T-helper 17 cell (primary cell): ENCODE measurements around the gene CST5. TPM values are rescaled to one million over a fixed set of nuclear protein-coding genes. Genes with fewer than 3 reads are reported as not detected.
"Not testable (repeated sequence)": the region's sequence is repeated elsewhere in the genome, so short reads cannot be mapped to it uniquely, and the experiment has no call there.

Experiments used
- ATAC-seq: fragments of 150-1000 bp; cut with Tn5 transposase; 2 replicates; pipeline ENCODE4 v1.10.0; 2021; ENCODE audit warnings: mild to moderate bottlenecking, moderate library complexity
- DNase-seq, 3 donors: peaks; one replicate each; pipeline versions ENCODE4 v3.0.0 to v3.0.0-alpha.2; 2020 to 2021
- H3K9me3 ChIP-seq: one replicate; pipeline ENCODE4 v1.7.0; 2013; ENCODE audit warnings: low read length, mild to moderate bottlenecking; ENCODE audit not compliant: control insufficient read depth, poor library complexity, severe bottlenecking
- H3K27ac Mint-ChIP-seq: one replicate; pipeline ENCODE4 v1.8.0; 2022; ENCODE audit warnings: mild to moderate bottlenecking, moderate library complexity, mixed read lengths
- H3K27me3 Mint-ChIP-seq: one replicate; pipeline ENCODE4 v1.8.0; 2022; ENCODE audit warnings: mixed read lengths
- H3K36me3 Mint-ChIP-seq: one replicate; pipeline ENCODE4 v1.8.0; 2022; ENCODE audit warnings: low read depth, mixed read lengths
- H3K4me1 Mint-ChIP-seq: one replicate; pipeline ENCODE4 v1.8.0; 2022; ENCODE audit warnings: mild to moderate bottlenecking, mixed read lengths
- H3K4me3 Mint-ChIP-seq: one replicate; pipeline ENCODE4 v1.8.0; 2022; ENCODE audit warnings: mild to moderate bottlenecking, moderate library complexity, mixed read lengths
- total RNA-seq, 4 donors: library from RNA in 2 of 4; stranded (reverse) in 2 of 4; gene quantifications; one replicate each; pipeline ENCODE4 v1.2.3 and lab custom pipeline; 2022 to 2026

The CST5 gene
- total RNA-seq, 2 donors from 2014 or later, result not detected

DNA sequence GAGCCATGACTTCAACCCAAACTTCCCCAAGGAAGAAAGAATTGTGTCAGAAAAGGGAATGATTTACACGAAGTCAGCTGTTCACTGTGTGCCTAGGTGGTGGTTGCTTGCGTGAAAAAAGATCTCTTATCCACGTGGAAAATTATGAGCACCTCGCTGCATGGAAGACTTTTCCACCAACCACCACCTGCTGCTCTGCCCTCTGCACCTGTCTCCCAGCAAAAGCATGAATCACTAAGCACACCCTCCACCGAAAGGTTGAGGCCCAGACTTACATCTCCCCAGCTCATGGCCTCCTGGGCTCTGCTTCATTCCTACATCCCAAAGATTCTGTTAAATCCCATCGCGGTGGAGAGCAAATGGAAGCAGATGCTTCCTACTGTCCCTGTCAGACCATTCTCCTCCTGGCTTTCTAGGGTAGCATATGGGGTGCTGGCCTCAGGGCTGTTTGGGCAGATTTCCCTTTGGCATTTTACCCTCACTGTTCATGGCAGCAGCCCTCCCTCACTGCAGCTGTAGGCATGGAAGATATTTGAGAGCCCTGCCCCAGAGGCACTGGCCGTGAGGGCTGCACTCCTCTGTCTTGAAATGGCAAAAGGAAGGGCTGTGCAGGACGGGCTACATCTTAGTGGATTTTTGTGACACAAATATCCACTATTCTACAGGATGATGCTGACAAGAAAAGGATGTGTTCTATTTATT is 37.6 kb upstream of the CST5 start:
- H3K9me3 ChIP-seq, result no peaks in the 10 kb centered on the region
- H3K27me3 Mint-ChIP-seq, result peaks cover 39% of the 10 kb centered on the region
- no peak for DNase-seq
- H3K27ac Mint-ChIP-seq, result peak overlapping the region; percentile 6
- no peak overlapping the region for H3K4me3 Mint-ChIP-seq
- H3K4me1 Mint-ChIP-seq, result peaks cover 23% of the 10 kb centered on the region
- ATAC-seq, result no peak
- peaks cover 4% of the 10 kb centered on the region for H3K36me3 Mint-ChIP-seq

DNA sequence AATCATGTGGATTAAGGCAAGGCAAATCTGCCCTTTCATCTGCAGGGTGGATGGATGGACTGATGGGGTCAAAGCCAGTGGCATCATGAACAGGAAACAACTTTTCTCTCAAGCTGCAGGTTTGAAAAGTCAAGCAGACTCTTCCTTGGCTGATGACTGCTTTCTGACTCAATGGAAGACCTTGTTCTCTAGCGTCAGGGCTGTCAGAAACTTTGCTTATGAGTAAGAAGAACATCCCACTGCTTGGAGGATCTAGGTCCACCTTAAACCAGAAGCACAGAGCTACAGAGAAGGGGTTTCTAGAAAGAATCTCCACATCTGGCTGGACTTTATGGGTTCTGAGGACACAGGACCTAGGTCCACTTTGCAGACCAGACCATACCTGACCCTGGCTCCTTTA is 36.3 kb upstream of the CST5 start:
- no peak for DNase-seq
- Mint-ChIP-seq H3K4me3 (no peak overlapping the region), H3K27me3 (peaks cover 41% of the 10 kb centered on the region), H3K27ac (no peak overlapping the region), H3K36me3 (peaks cover 4% of the 10 kb centered on the region), H3K4me1 (peaks cover 19% of the 10 kb centered on the region)
- H3K9me3 ChIP-seq, result no peaks in the 10 kb centered on the region
- no peak for ATAC-seq

GRCh38 chr20:23914469-23914868 is 34.9 kb upstream of the CST5 start:
- H3K27ac Mint-ChIP-seq, result not testable (repeated sequence)

DNA sequence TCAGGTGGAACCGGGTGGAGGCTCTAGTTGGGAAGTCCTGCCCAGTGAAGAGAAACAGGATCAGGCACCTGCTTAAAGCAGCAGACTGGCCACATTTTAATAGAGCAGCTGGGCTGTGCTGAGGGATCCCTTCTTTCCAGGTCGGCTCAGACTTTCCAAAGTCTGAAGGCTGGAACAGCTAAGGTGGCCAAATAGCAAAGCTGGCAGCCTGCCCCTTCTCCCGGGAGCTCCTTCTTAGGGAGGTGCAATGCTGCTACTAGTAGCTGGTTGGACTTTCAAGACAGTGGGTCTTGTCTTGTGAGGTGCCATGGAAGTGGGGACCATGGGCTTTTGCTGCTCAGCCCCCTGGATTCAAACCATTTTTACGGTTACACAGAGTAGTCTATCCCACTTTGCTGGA is 30.7 kb upstream of the CST5 start:
- DNase-seq (no peak), ATAC-seq (no peak)
- no peaks in the 10 kb centered on the region for H3K9me3 ChIP-seq
- Mint-ChIP-seq H3K4me1 (no peaks in the 10 kb centered on the region), H3K4me3 (no peak overlapping the region), H3K27ac (no peak overlapping the region), H3K27me3 (peaks cover 22% of the 10 kb centered on the region), H3K36me3 (peaks cover 4% of the 10 kb centered on the region)

More at GRCh38 chr20:23914469-23914868, 34.9 kb upstream of the CST5 start:
- ATAC-seq, H3K4me3 Mint-ChIP-seq, H3K4me1 Mint-ChIP-seq, H3K36me3 Mint-ChIP-seq, DNase-seq, H3K9me3 ChIP-seq: not testable (repeated sequence)
- peaks cover 36% of the 10 kb centered on the region for H3K27me3 Mint-ChIP-seq

- Mint-ChIP-seq H3K27me3 (peaks cover 19% of the 10 kb centered on the region), H3K4me3 (no peak overlapping the region), H3K36me3 (peaks cover 4% of the 10 kb centered on the region), H3K4me1 (no peaks in the 10 kb centered on the region), H3K27ac (no peak overlapping the region)
- no peak for ATAC-seq
- H3K9me3 ChIP-seq, result no peaks in the 10 kb centered on the region
- no peak for DNase-seq
These were observed 29.8 kb upstream of the CST5 start for GRCh38 chr20:23909390-23909789.

DNA sequence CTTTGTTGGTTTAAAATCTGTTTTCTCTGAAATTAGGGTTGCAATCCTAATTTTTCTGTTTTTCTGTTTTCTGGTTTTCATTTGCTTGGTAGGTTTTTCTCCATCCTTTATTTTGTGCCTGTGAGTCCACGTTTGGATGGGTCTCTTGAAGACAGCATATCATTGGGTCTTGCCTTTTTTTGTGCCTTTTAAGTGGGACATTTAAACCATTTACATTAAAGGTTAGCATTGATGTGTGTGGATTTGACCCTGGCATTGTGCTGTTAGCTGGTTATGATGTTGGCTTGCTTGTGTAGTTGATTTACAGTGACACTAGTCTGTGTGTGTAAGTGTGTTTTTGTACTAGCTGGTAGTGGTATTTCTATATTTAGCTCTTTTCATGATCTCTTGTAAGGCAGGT is 28.0 kb upstream of the CST5 start:
- H3K36me3 Mint-ChIP-seq, result peaks cover 4% of the 10 kb centered on the region
- H3K27ac Mint-ChIP-seq, result no peak overlapping the region
- peaks cover 6% of the 10 kb centered on the region for H3K27me3 Mint-ChIP-seq
- no peaks in the 10 kb centered on the region for H3K9me3 ChIP-seq
- no peak overlapping the region for H3K4me3 Mint-ChIP-seq
- H3K4me1 Mint-ChIP-seq, result peaks cover 2% of the 10 kb centered on the region
- DNase-seq (no peak), ATAC-seq (no peak)

- H3K4me3 Mint-ChIP-seq, result peak overlapping the region; percentile 63
- DNase-seq, result peak in 1 of 3 donors; percentile 20
- not testable (repeated sequence) for H3K36me3 Mint-ChIP-seq, H3K9me3 ChIP-seq, ATAC-seq, H3K27me3 Mint-ChIP-seq, H3K4me1 Mint-ChIP-seq
- H3K27ac Mint-ChIP-seq, result peak overlapping the region; percentile 49
These were observed 22.8 kb upstream of the CST5 start for GRCh38 chr20:23902396-23902795.

DNA sequence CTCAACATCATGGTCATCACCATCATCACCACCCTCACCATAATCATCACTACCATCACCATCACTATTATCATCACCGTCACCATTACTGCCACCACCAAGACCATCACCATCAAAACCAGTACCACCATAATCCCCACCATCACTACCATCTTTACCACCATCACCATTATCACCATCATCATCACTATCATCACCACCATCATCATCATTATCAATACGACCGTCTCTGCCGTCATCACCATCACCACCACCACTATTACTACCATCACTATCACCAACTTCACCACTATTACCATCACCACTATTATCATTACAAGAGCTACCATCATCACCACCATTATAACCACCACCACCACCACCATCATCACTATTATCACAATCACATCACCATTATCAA is 11.3 kb upstream of the CST5 start:
- not testable (repeated sequence) for ATAC-seq, H3K27me3 Mint-ChIP-seq, H3K9me3 ChIP-seq, H3K36me3 Mint-ChIP-seq, H3K4me3 Mint-ChIP-seq, H3K4me1 Mint-ChIP-seq, H3K27ac Mint-ChIP-seq, DNase-seq

- H3K9me3 ChIP-seq, result no peaks in the 10 kb centered on the region
- H3K4me1 Mint-ChIP-seq, result peaks cover 2% of the 10 kb centered on the region
- peaks cover 5% of the 10 kb centered on the region for H3K27me3 Mint-ChIP-seq
- no peaks in the 10 kb centered on the region for H3K36me3 Mint-ChIP-seq
- no peak overlapping the region for H3K27ac Mint-ChIP-seq
- H3K4me3 Mint-ChIP-seq, result no peak overlapping the region
- ATAC-seq (peak; percentile 95), DNase-seq (peak in 2 of 3 donors; percentile 18 to 63)
These were observed 10.2 kb upstream of the CST5 start for GRCh38 chr20:23889775-23890187.

GRCh38 chr20:23887856-23888255 is 8.3 kb upstream of the CST5 start:
- peaks cover 5% of the 10 kb centered on the region for H3K27me3 Mint-ChIP-seq

DNA sequence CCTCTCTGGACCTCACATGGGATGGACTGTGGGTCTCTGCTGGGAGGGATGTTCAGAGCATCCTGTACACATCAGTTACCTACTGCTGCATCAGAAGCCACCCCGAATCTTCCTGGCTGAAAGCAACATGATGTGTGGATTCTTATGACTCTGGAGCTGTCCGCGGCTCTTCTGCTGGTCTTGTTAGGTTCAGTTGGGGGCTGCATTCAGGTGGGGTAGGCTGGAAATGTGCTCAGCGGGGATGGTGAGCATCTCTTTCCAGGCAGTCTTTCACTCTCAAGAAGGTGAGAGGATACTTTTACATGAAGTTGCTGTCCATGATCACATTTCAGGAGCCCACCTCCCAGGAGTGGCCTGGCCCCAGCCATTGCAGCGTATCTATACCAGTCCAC is 5.2 kb upstream of the CST5 start:
- no peaks in the 10 kb centered on the region for H3K36me3 Mint-ChIP-seq
- ATAC-seq (no peak), DNase-seq (no peak)

More at GRCh38 chr20:23887856-23888255, 8.3 kb upstream of the CST5 start:
- peaks cover 2% of the 10 kb centered on the region for H3K4me1 Mint-ChIP-seq
- no peaks in the 10 kb centered on the region for H3K9me3 ChIP-seq
- no peak overlapping the region for H3K27ac Mint-ChIP-seq
- H3K36me3 Mint-ChIP-seq, result no peaks in the 10 kb centered on the region
- DNase-seq (no peak), ATAC-seq (no peak)
- H3K4me3 Mint-ChIP-seq, result no peak overlapping the region

GRCh38 chr20:23884136-23884770 is 4.7 kb upstream of the CST5 start:
- Mint-ChIP-seq H3K4me1 (peaks cover 2% of the 10 kb centered on the region), H3K27ac (no peak overlapping the region), H3K4me3 (no peak overlapping the region), H3K27me3 (peaks cover 11% of the 10 kb centered on the region), H3K36me3 (no peaks in the 10 kb centered on the region)
- DNase-seq (no peak), ATAC-seq (no peak)
- no peaks in the 10 kb centered on the region for H3K9me3 ChIP-seq

More for the DNA sequence above, 5.2 kb upstream of the CST5 start:
- H3K9me3 ChIP-seq, result no peaks in the 10 kb centered on the region
- Mint-ChIP-seq H3K4me3 (no peak overlapping the region), H3K27ac (no peak overlapping the region), H3K4me1 (peaks cover 2% of the 10 kb centered on the region), H3K27me3 (peaks cover 11% of the 10 kb centered on the region)

DNA sequence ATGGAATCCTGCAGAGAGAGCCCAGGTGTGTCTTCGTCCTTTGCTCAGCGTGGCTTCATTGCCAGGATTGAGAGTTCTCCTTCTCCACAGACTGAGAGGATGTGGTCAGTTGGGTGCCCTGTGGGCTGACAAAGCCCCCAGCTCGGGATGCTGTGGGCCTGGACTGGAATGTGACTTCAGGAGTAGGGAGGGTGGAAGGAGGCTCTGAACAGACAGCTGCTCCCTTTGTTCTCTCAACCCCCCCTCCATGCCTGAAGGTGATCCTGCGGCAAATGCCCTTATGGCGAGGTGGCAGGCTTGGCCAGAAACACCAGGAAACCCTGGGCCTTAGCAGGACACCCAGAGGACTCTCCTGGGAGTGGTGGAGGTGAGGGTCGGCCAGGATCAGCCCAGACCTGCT is 1.8 kb upstream of the CST5 start:
- no peak overlapping the region for H3K27ac Mint-ChIP-seq
- no peaks in the 10 kb centered on the region for H3K9me3 ChIP-seq
- no peak overlapping the region for H3K4me3 Mint-ChIP-seq
- no peaks in the 10 kb centered on the region for H3K36me3 Mint-ChIP-seq
- no peak for ATAC-seq
- peaks cover 11% of the 10 kb centered on the region for H3K27me3 Mint-ChIP-seq
- no peaks in the 10 kb centered on the region for H3K4me1 Mint-ChIP-seq
- no peak for DNase-seq

DNA sequence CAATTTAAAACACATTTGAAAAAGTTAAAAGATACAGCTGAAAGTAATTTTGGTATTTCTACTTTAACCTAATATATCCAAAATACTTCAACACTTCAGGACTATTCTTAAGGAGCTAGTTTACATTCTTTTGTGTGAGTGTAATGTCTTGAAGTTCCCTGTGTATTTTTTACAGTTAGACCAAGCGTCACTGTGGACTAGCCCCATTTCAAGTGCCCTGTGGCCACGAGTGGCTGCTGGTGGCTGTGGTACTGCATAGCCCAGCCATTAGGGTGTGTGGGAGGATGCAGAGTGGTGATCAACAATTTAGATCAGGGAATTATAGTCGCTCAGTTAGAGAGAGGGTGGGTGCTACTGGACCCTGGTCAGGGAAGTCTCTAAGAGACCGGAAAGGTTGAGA is 869 bp upstream of the CST5 start:
- H3K9me3 ChIP-seq, result no peaks in the 10 kb centered on the region
- no peak for DNase-seq
- H3K36me3 Mint-ChIP-seq, result no peaks in the 10 kb centered on the region
- H3K4me3 Mint-ChIP-seq, result no peak overlapping the region
- H3K4me1 Mint-ChIP-seq, result no peaks in the 10 kb centered on the region
- H3K27ac Mint-ChIP-seq, result no peak overlapping the region
- no peak for ATAC-seq
- peaks cover 17% of the 10 kb centered on the region for H3K27me3 Mint-ChIP-seq
